ENCODE data around the gene SCN1B.
"Not testable (repeated sequence)": the region's sequence is repeated elsewhere in the genome, so short reads cannot be mapped to it uniquely, and the experiment has no call there.

The SCN1B gene
- total RNA-seq, result 2.9 to 6.3 reads per million in 2 donors

DNA sequence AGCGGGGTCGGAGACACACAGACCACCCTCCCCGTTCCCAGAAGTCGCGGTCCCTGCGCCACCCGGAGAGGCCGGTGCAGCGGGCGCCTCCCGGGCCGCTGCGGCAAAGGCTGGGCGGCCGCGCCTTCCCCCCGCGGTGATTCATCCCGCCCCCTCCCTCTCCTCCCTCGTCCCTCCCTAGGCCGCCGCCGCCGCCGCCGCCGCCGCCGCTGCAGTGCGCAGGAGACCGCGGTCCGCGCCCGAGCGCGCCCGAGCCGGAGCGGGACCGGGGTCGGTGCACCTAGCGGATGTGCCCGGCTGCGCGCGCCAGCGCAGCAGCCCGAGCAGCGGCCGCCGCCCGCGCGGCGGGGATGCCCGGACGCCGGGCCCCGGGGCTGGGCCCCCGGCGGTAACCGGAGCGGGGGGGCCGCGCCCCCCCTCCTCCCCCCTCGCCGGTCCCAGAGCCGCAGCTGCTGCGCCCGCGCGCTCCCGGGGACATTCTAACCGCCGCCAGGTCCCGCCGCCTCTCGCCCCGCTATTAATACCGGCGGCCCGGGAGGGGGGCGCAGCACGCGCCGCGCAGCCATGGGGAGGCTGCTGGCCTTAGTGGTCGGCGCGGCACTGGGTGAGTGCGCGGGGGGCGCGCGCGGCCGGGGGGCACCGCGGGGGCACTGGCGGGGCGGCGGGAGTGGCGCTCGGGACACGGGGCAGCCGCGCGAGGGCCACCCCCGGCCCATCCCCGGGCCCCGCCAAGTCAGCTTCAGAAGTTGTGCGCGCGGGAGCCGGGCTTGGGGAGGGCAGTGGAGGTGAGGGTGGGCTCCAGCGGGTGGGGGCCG is at the start of gene SCN1B:
TSS of gene SCN1B (plus strand) at position 214 of the 815 bp plus-strand sequence. CDS start at position 565, 351 bp downstream.
- peak; percentile 51 for DNase-seq

DNA sequence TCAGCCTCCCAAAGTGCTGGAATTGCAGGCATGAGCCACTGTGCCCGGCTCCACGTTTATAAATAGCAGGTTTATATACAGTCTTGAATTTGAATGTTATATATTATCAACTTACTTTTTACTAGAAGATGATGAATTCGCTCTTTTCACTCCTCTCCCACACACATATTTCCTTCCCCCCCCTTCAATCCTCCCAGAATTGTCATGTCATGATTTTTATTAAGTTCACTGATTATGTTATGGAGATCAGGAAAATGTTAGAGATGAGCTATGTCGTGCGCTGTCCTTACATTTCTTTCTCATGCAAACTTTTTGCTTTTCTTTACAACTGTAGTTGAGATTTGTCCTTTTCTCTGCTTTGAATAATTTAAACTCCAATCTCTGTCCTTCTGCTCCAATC is 48.0 kb upstream of the SCN1B start:
- no peak for DNase-seq

GRCh38 chr19:34983786-34984185 is 46.5 kb upstream of the SCN1B start:
- DNase-seq, result no peak

DNA sequence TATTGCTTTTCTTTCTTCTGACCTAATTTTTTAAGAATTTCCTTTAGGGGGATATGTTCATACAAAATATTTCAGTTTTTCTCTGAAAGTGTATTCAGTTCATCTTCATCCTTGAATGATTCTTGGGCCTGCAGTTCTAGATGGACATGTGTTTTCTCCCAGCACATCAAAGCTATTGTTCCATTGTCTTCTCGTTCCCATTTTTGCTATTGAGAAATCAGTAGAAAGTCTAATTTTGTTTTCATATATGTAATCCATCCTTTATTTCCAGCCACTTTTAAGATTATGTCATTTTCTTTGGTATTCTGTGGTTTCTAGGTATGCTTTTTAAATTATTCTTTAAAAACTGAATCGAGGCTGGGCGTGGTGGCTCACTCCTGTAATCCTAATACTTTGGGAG is 46.0 kb upstream of the SCN1B start:
- no peak for DNase-seq

- DNase-seq, result no peak
These were observed 44.8 kb upstream of the SCN1B start for GRCh38 chr19:34985249-34986022.

GRCh38 chr19:34988119-34988518 is 42.2 kb upstream of the SCN1B start:
- DNase-seq, result no peak

GRCh38 chr19:34989298-34989697 is 41.0 kb upstream of the SCN1B start:
- no peak for DNase-seq

DNA sequence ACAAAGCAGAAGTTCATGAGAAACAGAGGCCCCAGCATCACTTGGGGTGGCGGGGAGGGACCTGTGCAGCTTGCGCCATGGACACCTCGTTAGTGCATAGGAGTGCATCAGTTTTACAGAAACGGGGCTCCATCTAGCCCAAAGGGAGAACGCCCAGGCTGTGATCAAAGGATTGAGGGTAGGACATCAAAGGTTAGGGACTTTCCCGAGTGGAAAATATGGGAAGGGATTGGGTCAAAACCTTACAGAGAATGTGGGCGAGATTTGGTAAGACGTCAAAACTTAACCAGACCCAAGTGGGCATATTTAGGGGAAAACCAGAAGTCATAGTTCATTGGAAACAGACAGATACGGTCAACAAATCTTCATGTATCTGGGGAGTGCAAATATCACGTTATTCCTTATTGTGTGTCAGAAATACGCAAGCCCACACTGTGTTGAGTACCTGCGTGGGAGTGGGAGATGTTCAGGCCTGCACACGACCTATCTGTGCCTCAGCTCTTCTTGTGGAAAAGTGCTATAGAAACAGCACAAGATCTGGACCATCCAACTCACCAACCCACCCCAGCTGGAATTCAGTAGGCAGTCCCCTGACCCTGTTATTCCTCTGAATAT is 39.6 kb upstream of the SCN1B start:
- DNase-seq, result no peak

DNA sequence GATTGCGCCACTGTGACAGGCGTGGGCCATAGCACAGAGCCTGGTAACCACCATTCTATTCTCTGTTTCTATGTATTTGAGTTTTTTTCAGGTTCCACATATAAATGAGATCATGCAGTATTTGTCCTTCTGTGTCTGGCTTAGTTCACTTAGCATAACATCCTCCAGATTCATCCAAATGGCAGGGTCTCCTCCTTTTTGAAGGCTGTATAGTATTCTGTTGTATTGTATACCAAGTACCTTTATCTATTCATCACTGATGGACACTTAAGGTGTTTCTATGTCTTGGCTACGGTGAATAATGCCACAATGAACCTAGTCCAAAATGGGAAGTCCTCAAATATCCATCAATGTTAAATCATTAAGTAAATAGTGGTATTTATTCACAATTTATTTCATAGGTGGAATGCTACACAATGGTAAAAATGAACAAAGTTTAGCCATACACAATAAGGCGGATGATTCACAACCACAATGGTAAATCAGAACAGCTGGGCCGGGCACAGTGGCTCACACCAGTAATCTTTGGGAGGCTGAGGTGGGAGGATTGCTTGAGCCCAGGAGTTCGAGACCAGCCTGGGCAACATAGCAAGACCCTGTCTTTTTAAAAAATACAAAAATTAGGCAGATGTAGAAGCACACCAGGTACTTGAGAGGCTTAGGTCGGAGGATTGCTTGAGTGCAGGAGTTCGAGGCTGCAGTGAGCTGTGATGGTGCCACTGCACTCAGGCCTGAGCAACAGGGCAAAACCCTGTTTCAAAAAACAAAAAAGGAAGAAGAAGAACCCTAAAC is 38.5 kb upstream of the SCN1B start:
- no peak for DNase-seq

GRCh38 chr19:34992582-34992981 is 37.7 kb upstream of the SCN1B start:
- DNase-seq, result not testable (repeated sequence)

DNA sequence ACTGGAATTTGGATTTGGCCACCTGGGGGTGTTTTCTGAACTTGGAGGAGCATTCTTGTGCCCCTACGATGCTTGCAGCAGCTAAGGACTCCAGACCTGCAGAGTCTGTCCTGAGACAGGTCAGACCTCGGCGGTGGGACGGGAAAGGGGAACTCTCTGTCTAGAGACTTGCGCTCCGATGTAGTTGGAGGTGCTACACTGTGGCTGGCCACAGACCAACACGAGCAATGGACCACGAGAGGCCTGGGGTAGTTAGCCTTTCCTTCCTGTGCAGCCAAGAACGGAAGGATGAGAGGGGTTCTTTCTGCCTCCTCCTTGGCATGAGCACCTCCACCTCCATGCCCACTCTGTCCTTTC is 36.0 kb upstream of the SCN1B start:
- no peak for DNase-seq

GRCh38 chr19:34994643-34995541 is 35.4 kb upstream of the SCN1B start:
- no peak for DNase-seq

DNA sequence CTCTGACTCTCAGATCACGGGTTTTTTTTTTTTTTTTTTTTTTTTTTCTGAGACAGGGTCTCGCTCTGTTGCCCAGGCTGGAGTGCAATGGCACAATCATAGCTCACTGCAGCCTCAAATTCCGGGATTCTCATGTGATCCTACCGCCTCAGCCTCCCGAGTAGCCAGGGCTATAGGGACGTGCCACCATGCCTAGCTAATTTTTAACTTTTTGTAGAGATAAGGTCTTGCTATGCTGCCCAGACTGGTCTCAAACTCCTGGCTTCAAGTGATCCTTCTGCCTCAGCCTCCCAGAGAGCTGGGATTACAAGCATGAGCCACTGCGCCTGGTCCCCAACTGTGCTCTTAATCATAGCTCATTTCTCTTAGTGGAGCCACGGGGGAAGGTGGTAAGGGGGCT is 34.7 kb upstream of the SCN1B start:
- no peak for DNase-seq

DNA sequence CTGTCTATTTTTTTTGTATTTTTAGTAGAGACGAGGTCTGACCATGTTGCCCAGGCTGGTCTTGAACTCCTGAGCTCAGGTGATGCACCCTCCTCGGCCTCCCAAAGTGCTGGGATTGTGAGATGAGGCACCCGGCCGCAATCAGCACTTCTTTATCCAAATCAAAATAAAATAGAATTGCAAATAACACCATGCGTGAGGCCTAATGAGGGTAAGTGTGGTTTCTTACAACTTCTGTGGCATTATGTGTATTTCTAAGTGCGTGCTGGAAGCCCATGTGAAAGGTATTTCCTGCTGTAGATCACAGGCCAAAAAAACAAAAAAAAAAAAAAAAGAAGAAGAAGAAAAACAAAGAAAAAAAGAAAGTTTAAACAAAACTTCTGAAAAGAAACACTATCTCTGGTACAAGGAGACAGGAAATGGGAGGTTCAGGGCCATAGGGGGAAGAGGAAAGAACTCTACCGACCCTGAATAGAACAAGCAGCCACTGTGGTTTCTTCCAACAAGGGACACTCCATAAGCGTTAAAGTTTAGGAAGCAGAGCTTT is 33.1 kb upstream of the SCN1B start:
- DNase-seq, result no peak

GRCh38 chr19:34998224-34998623 is 32.0 kb upstream of the SCN1B start:
- DNase-seq, result not testable (repeated sequence)

DNA sequence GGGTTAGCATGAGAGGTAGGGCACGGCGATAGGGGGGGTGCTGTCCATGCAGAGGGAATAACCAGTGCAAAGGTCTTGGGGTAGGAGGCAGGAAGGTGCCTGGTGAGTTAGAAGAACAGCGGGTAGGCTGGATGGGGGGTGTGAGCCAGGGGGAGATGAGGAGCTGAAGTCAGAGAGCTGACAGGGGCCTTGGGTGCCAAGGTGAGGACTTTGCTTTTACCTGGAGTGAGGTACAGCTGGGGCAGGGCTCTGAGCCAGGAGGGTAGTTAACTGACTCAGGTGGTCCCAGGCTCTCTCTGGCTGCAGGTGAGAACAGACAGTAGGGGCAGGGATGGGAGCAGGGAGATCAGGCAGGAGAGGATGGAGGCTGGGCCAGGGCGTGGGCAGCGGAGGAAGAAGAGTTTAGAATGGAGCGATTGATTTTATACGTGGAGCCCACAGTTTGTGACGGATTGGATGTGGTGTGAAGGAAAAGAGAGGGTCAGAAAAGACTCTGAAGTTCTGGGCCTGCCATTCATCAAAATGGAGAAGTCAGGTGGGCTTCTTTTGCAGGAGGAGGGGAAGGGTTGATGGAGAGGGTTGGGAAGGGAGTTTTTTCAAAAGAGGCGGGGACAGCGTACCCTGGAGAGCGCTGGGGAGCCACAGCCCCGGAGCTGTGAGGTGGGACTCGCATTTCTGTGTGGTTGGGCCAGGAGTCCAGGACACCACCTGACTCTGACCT is 31.3 kb upstream of the SCN1B start:
- no peak for DNase-seq

DNA sequence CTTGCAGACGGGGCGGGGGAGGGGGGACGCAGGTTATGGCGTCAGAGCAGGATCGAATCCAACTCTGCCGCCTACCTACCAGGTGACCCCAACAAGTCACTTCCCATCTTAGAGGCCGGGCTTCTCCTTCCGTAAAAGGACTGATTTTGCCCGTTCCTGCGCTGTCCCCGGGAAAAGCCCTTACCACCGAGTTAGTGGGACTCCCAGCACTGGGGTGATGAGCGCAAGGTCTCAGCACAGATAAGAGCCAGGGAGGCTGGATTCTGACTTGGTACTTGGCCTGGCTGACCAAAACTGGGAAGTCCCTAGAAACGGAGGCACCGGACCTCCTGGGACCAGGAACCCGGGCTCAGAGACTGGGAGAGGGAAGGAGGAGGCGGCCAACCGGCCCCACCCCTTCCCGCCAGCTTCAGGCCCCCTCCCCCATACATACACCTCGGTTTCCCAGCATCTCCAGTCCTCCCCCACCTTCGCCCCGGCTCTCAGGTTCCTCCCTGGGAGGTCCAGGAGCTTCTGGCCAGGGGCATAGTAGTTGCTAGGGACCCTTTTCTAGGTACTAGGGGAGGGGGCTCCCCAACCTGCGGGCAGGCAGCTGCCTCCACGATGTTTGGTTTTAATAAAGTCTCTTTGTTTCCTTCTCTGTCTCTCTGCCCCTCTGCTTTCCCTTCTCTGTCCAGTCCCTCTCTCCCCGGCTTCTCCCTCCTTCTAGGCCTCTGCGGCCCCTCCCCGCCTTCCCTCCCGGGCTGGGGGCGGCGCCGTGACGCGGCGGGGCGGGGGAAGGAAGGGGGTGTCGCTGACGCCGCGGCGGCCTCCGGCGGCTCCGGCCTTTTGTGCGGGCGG is 30.6 kb upstream of the SCN1B start, which contains the start of gene GRAMD1A:
TSS of gene GRAMD1A (plus strand) at position 826 of the 840 bp plus-strand sequence. CDS start 156 bp downstream, outside the sequence.
- DNase-seq, result peak; percentile 62

DNA sequence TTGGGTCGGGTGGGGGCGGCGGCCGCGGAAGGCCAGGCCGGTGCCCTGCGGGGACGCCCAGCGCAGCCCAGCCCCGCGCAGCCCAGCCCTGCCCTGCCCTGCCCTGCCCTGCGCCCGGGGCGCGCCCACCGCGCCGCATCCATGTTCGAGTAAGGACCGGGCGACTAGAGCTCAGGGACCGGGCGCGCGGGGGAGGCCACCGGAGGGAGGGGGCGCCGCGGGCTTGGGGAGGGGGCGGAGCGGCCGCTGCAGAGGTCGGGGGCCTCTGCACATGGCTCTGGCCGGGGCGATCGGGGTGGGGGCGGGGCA is 30.0 kb upstream of the SCN1B start:
- DNase-seq, result no peak

GRCh38 chr19:35000647-35001501 is 29.4 kb upstream of the SCN1B start:
- peak; percentile 55 for DNase-seq

Measured in T-helper 9 cell (primary cell).